Measurements from ENCODE around the gene POLR1E.
"Not testable (repeated sequence)": the region's sequence is repeated elsewhere in the genome, so short reads cannot be mapped to it uniquely, and the experiment has no call there.

The POLR1E gene

DNA sequence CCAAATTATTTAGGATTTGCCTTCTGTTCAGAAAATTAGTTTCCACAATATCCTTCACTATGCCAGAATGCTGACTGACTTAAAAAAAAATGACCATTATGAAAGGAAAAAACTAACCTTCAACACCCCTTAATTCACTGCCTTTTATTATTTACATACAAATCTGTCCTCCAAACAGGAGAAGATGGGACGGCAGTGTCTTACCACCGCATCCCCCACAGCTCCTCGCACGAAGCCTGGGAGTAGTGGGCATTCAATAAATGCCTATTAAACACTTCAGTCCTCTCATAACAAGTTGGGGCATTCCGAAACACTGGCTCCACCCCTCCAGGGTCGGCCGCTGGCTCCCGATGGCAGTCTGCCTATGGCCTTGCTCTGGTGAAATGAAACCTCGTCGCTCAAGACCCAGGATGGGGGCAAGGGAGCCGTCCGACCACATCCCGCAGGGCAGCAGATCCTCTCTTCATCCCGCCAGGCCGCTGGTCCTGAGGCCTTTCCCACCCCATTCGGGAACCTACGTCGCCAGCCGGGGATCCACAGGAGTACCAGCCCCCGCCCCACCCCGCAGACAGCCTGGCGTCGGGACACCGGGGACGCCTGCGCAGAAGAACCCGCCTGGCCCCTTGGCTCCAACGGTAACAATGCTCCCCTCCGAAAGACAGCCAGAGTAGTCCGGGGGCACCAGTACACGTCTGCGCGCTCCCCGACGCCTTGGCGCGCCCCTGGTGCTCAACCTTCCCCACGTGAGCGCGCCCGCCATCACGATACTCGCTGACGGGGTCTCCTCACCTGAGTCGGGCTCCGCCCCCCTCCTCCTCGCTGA, 21.1 kb upstream of the POLR1E start:
- peak; percentile 72 for DNase-seq (ENCODE audit: low spot score)

- DNase-seq (ENCODE audit: low spot score) = peak; percentile 99
Observed at GRCh38 chr9:37465249-37466036, 20.3 kb upstream of the POLR1E start, which contains the start of gene ZBTB5. Gene ZBTB5 (minus strand): TSS chr9:37465450. CDS start chr9:37442551, 22,899 bp downstream.

DNA sequence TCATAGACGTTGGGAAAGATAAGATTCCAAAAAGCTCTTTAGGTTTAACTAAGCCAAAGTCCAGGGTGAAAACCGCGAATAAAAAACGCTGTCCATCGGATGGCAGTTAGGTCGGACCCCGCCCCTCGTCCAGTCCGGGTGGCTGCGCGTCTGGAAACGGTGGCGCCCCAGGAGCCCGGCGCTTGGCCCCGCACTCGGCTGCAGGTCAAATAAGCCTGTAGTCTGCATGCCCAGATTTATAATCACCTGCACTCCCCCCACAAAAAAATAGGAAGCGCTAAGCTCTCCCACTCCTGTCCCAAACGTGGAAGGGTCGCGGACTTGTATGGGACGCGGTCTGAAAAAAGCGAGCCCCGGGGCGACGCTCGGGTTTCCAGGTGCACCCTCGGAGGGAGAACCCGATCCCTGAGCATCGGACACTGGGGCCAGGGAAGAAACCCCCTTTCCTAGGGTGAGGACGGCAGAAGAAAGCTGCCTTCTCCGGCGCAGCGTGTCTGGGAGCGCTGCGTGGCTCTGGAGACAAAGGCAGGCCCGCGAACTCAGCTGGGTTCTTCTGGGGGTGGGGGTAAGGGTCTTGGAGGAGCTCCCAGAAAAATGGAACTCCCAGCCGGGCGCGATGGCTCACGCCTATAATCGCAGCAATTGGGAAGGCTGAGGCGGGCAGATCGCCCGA, 19.6 kb upstream of the POLR1E start:
- DNase-seq (ENCODE audit: low spot score) = peak; percentile 44

GRCh38 chr9:37467530-37467929, 18.2 kb upstream of the POLR1E start:
- not testable (repeated sequence) for DNase-seq (ENCODE audit: low spot score)

- no peak for DNase-seq (ENCODE audit: low spot score)
Observed at GRCh38 chr9:37468620-37469019, 17.1 kb upstream of the POLR1E start.

- no peak for DNase-seq (ENCODE audit: low spot score)
Observed at GRCh38 chr9:37471942-37472684, 13.6 kb upstream of the POLR1E start.

DNA sequence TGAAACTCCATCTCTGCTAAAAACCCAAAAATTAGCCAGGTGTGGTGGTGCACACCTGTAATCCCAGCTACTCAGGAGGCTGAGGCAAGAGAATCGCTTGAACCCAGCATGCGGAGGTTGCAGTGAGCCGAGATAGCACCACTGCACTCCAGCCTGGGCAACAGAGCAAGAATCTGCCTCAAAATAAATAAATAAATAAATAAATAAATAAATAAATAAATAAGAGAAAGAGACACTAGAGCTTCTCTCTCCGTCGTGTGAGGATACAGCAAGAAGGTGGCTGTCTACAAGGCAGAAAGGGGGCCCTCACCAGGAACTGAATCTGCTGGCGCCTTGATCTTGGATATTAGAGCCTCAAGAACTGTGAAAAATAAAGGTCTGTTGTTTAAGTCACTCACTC, 11.8 kb upstream of the POLR1E start:
- DNase-seq (ENCODE audit: low spot score) = not testable (repeated sequence)

DNA sequence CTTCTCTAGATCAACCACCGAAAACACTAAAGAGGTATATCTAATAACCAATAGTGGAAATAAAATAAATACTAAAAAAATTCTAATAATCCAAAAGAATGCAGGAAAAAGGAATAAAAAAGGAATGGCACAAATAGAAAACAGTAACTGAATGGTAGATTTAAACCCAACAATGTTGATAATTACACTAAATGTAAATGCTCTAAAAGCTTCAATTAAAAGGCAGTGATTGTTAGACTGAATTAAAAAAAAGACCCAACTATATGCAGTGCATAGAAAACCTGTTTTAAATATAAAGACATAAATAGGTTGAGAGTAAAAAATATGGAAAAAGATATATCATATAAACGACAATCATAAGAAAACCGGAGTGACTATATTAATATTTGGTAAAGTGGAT, 11.3 kb upstream of the POLR1E start:
- no peak for DNase-seq (ENCODE audit: low spot score)

- DNase-seq (ENCODE audit: low spot score) = no peak
Observed at GRCh38 chr9:37476930-37477329, 8.8 kb upstream of the POLR1E start.

GRCh38 chr9:37477443-37477842, 8.3 kb upstream of the POLR1E start:
- DNase-seq (ENCODE audit: low spot score) = not testable (repeated sequence)

DNA sequence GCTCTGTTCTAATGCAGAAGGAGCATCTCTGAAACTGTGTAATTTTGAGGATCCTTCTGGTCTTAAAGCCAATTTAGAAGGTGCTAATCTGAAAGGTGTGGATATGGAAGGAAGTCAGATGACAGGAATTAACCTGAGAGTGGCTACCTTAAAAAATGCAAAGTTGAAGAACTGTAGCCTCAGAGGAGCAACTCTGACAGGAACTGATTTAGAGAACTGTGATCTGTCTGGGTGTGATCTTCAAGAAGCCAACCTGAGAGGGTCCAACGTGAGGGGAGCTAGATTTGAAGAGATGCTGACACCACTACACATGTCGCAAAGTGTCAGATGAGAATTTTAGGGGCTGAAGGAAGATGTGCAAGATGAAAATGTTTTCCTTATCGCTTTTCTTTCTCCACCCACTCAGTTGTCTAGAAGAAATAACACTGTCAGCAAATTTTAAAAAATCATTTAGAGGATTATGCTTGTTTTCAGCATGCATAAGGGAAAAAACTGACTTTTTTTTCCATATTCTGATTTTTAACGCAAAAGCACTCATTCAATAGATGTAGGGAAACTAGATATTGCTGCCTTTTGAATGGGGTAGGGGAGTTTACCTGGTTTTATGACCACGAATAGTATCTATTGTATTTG, 7.6 kb upstream of the POLR1E start:
- not testable (repeated sequence) for DNase-seq (ENCODE audit: low spot score)

GRCh38 chr9:37480759-37481158, 5.0 kb upstream of the POLR1E start:
- no peak for DNase-seq (ENCODE audit: low spot score)

GRCh38 chr9:37486256-37486615, 488 bp downstream of the POLR1E start:
- DNase-seq (ENCODE audit: low spot score) = no peak

- peak; percentile 25 for DNase-seq (ENCODE audit: low spot score)
Observed at GRCh38 chr9:37486616-37487548, 1.1 kb downstream of the POLR1E start.

DNA sequence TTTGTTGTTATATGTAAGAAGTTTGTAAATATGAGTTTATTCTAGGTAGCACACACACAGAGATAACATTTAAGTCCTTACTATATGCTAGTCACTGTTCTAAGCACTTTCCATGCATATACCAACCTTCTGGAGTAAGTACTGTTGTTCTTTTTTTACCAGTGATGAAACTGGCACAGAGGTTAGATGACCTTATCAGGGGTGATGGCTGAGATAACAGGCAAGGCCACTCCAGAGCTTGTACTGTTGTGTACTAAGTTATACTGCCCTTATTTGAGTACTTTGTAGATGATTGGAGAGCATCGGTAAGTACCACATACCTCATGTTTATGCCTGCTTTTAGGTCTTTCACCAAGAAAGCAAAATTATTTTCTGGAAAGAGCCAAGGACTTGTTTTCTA, 6.2 kb downstream of the POLR1E start:
- no peak for DNase-seq (ENCODE audit: low spot score)

DNA sequence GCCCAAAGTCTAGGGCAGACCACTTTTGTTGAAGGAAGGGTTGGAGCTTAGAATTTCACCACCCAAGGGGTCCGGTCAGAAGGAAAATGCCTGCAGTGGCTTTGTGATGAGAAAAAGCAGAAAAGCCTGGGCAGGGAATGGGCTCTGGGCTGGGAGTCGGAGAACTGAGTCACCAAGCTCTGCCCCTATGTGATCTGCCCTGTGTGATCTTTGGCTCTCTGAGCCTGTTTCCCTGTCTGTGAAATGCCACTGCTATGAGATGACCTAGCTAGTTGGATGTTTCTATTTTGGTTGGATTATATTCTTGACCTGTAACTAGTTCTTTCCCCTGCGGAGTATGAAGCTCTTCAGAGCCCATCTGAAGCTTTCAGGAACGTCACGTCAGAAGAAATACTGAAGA, 9.8 kb downstream of the POLR1E start:
- no peak for DNase-seq (ENCODE audit: low spot score)

DNA sequence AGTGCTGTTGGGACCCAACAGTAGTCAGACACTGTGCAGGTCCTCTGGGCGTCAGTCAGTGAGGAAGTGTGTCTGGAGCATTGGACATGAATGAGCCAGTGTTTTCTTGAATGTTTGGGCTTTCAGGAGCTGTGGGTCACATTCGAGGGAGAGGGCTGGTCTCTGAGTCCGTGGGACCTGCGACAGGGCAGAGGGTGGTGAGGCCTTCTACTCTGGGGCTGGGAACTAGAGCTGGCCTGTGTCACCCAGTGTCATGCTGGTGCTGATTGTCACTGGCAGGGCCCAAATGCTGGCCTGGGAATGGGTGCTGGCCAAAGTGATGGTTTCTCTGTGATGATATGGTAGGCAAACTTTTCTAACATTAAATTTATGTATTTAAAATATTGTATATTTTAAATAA, 10.3 kb downstream of the POLR1E start:
- no peak for DNase-seq (ENCODE audit: low spot score)

- no peak for DNase-seq (ENCODE audit: low spot score)
Observed at GRCh38 chr9:37497320-37497719, 11.6 kb downstream of the POLR1E start.

GRCh38 chr9:37498457-37498856, 12.7 kb downstream of the POLR1E start:
- DNase-seq (ENCODE audit: low spot score) = no peak

GRCh38 chr9:37499297-37499696, 13.5 kb downstream of the POLR1E start:
- DNase-seq (ENCODE audit: low spot score) = no peak
